Measurements from ENCODE around the gene NTMT2.

NTMT2 gene

GRCh38 chr1:170210142-170210541 lies 64.4 kb downstream of the NTMT2 start:
- DNase-seq (ENCODE audit: low read depth) = no peak

GRCh38 chr1:170213596-170213995 lies 67.8 kb downstream of the NTMT2 start:
- DNase-seq (ENCODE audit: low read depth) = no peak

GRCh38 chr1:170214117-170215032 lies 68.6 kb downstream of the NTMT2 start:
- DNase-seq (ENCODE audit: low read depth) = no peak

- DNase-seq (ENCODE audit: low read depth) = no peak
Observed at GRCh38 chr1:170215072-170215885, 69.5 kb downstream of the NTMT2 start.

GRCh38 chr1:170217517-170218256 lies 71.9 kb downstream of the NTMT2 start:
- DNase-seq (ENCODE audit: low read depth) = no peak

- no peak for DNase-seq (ENCODE audit: low read depth)
Observed at GRCh38 chr1:170218257-170218650, 72.5 kb downstream of the NTMT2 start.

Data from amniotic epithelial cell (primary cell).